MM.1S (cell line): Measurements from ENCODE around the gene FBXW11.

ENCODE experiments used
- EZH2 ChIP-seq: fragments of 300-600 bp; sonication (generic); optimal IDR thresholded peaks from 2 replicates; pipeline ENCODE3; 2017; ENCODE audit warnings: low read depth, mild to moderate bottlenecking, antibody characterized with exemption, low read length, mixed read lengths
- EZH2phosphoT487 ChIP-seq: fragments of 300-600 bp; sonication (generic); IDR thresholded peaks from 2 replicates; pipeline ENCODE4 v1.6.1; 2018; ENCODE audit warnings: antibody characterized with exemption, low read length
- TF ChIP-seq, protein P1 (sequence below): fragments of 300-600 bp; sonication (generic); IDR thresholded peaks from 2 replicates; pipeline ENCODE4 v1.5.1; 2016; ENCODE audit warnings: antibody characterized with exemption, low read length, mixed read lengths

DNA sequence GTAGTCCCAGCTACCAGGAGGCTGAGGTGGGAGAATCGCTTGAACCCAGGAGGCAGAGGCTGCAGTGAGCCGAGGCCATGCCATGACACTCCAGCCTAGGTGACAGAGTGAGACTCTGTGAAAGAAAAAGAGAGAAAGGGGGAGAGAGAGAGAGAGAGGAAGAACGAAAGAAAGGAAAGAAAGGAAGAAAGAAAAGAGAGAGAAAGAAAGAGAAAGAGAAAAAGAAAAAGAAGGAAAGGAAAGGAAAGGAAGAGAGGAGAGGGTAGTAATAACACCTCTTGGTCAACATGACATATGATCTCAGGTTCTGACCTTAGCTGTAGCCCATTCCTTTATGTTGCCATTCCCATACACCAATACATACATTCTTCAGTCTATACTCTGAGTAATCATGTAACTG lies 14.1 kb downstream of the FBXW11 start:
- TF ChIP-seq, protein P1, sequence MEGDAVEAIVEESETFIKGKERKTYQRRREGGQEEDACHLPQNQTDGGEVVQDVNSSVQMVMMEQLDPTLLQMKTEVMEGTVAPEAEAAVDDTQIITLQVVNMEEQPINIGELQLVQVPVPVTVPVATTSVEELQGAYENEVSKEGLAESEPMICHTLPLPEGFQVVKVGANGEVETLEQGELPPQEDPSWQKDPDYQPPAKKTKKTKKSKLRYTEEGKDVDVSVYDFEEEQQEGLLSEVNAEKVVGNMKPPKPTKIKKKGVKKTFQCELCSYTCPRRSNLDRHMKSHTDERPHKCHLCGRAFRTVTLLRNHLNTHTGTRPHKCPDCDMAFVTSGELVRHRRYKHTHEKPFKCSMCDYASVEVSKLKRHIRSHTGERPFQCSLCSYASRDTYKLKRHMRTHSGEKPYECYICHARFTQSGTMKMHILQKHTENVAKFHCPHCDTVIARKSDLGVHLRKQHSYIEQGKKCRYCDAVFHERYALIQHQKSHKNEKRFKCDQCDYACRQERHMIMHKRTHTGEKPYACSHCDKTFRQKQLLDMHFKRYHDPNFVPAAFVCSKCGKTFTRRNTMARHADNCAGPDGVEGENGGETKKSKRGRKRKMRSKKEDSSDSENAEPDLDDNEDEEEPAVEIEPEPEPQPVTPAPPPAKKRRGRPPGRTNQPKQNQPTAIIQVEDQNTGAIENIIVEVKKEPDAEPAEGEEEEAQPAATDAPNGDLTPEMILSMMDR = no peak
- TF ChIP-seq EZH2 = no peak
- TF ChIP-seq EZH2phosphoT487 = no peak
